Ectodermal cell (in vitro differentiated cells): ENCODE data around the gene LENG1.

Experiments
- H3K27ac ChIP-seq: 2 replicates; pipeline ENCODE4 v1.7.0; 2013; ENCODE audit warnings: mild to moderate bottlenecking, low read depth, low read length; ENCODE audit not compliant: insufficient read depth, poor library complexity, severe bottlenecking
- H3K27me3 ChIP-seq: 2 replicates; pipeline ENCODE4 v1.7.0; 2013; ENCODE audit warnings: mild to moderate bottlenecking, low read length; ENCODE audit not compliant: insufficient read depth, control insufficient read depth, poor library complexity, severe bottlenecking
- H3K36me3 ChIP-seq: one replicate; pipeline ENCODE4 v1.7.0; 2013; ENCODE audit warnings: low read length; ENCODE audit not compliant: control insufficient read depth, insufficient read depth
- H3K4me1 ChIP-seq: one replicate; pipeline ENCODE4 v1.7.0; 2013; ENCODE audit warnings: low read length; ENCODE audit not compliant: control insufficient read depth, insufficient read depth
- H3K4me3 ChIP-seq: 2 replicates; pipeline ENCODE4 v1.7.0; 2013; ENCODE audit warnings: low read depth, low read length, control low read depth; ENCODE audit not compliant: insufficient read depth
- H3K9me3 ChIP-seq: 2 replicates; pipeline ENCODE4 v1.7.0; 2013; ENCODE audit warnings: mild to moderate bottlenecking, low read length, moderate library complexity; ENCODE audit not compliant: control insufficient read depth
- WGBS, 2 experiments: methylation state at CpG; one replicate each; pipeline ENCODE4 v1.1.7; 2013; ENCODE audit warnings: missing lambda C conversion rate in 2 of 2; 5-methylcytosine and 5-hydroxymethylcytosine counted together

LENG1 gene

DNA sequence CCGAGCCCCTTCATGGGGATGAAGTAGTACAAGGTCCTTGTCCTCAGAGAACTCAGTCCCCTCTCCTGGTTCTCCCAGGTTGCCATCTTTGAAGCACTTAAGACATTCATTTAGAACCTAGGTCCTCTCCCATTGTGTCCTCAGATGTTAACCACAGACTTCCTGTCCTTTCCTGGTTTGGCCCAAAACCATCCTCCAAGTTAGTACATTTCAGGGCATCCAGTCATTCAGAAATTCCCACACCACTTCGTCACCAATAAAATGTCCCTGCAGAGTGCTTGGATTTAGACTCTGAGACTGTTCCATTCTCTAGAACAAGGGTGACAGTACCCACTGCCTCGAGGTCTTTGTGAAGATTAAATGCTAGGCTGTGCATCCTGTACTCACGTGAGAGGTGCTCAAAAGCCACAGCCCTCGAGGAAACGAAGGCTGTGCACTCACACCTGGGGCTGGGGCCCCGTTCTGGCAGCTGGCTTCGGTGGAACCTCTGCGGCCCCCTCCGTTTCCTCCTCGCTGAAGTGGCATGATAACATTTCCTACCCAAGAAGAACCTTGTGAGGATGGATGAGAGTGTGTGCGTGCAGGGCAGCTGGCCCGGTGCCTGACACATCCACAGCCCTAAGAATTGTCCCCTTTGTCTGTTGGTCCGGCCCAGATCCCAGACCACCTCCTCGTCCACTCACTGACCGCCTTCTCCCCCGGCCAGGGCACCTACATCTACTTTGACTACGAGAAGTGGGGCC, 4.7 kb downstream of the LENG1 start:
- peaks cover 58% of the 10 kb centered on the region for H3K36me3 ChIP-seq
- H3K4me1 ChIP-seq, result peaks cover 8% of the 10 kb centered on the region
- no peak overlapping the region for H3K27ac ChIP-seq
- WGBS, 2 experiments, result 94 to 96% methylated on average over 18 of the region's 18 CpGs
- H3K27me3 ChIP-seq, result no peaks in the 10 kb centered on the region
- H3K9me3 ChIP-seq, result no peaks in the 10 kb centered on the region
- H3K4me3 ChIP-seq, result no peak overlapping the region

DNA sequence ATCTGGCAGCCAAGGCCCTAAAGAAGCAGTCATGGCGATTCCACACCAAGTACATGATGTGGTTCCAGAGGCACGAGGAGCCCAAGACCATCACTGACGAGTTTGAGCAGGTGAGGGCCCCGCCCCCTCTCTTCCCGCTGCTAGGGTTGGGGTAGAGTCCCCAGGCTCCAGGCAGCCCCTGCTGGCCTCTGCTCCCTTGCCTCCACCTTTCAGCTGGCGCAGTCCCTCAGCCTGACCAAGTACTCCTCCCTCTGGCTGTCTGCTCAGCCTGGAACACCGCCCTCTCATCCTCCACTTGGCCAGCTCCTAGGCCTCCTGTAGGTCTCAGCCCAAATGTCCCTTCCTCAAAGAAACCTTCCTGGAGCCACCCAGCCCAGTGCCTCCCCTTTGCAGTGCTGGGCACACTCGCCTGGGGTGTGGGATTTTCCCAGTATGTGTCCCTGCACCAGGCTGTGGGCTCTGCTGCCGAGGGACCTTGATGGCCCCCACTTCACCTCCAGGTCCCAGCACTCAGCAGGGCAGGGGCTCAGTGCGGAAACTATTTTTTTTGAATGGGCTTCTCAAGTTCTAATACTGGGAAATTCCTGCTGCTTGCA, 5.7 kb downstream of the LENG1 start:
- Histone ChIP-seq H3K27ac (no peak overlapping the region), H3K4me3 (no peak overlapping the region), H3K27me3 (no peaks in the 10 kb centered on the region), H3K4me1 (peaks cover 6% of the 10 kb centered on the region), H3K9me3 (no peaks in the 10 kb centered on the region), H3K36me3 (peaks cover 67% of the 10 kb centered on the region)
- 91% methylated on average over 10 of the region's 10 CpGs for WGBS, 2 experiments

DNA sequence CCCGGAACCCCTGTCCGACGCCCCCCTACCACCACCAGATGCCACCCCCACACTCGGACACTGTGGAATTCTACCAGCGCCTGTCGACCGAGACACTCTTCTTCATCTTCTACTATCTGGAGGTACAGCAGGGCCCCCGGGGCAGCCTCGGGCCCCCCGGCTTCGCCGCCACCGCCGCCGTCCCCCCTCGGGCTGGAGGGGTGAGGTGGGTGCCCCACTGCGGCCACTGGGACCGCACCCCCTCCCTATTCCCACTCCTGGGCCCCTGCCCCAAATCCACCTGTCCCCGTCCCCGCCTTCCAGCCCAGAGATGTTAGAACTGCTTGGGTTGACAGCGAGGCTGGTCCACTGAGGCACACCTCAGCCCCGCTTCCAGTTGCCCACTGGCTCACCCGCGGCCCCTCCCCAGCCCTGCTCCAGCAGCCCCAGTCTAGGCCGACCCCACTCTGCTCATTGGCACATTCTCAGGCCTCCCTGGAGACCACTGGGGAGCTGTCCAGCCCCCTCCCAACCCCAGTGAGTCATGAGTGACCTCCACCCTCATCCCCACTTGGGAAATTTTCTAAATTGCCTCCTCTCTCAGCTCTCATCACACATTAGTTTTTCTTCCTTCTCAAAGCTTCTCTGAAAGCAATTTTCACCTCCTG, 6.5 kb downstream of the LENG1 start:
- H3K9me3 ChIP-seq, result no peaks in the 10 kb centered on the region
- no peaks in the 10 kb centered on the region for H3K4me1 ChIP-seq
- 97 to 98% methylated on average over 25 of the region's 25 CpGs for WGBS, 2 experiments
- no peaks in the 10 kb centered on the region for H3K27me3 ChIP-seq
- H3K36me3 ChIP-seq, result peaks cover 75% of the 10 kb centered on the region
- no peak overlapping the region for H3K4me3 ChIP-seq
- H3K27ac ChIP-seq, result no peak overlapping the region

DNA sequence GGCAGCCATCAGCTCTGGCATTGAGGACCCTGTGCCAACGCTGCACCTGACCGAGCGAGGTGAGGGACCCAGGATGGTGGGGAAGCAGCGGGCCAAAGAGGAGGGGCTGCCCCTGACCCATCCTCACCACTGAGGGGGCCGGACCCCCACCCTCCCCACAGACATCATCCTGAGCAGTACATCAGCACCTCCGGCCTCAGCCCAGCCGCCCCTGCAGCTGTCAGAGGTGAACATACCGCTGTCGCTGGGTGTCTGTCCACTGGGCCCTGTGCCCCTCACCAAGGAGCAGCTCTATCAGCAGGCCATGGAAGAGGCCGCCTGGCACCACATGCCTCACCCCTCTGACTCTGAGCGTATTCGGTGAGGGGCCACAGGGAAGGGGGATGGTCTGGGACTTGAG, 7.3 kb downstream of the LENG1 start:
- 95% methylated on average over 12 of the region's 12 CpGs for WGBS, 2 experiments
- peaks cover 82% of the 10 kb centered on the region for H3K36me3 ChIP-seq

DNA sequence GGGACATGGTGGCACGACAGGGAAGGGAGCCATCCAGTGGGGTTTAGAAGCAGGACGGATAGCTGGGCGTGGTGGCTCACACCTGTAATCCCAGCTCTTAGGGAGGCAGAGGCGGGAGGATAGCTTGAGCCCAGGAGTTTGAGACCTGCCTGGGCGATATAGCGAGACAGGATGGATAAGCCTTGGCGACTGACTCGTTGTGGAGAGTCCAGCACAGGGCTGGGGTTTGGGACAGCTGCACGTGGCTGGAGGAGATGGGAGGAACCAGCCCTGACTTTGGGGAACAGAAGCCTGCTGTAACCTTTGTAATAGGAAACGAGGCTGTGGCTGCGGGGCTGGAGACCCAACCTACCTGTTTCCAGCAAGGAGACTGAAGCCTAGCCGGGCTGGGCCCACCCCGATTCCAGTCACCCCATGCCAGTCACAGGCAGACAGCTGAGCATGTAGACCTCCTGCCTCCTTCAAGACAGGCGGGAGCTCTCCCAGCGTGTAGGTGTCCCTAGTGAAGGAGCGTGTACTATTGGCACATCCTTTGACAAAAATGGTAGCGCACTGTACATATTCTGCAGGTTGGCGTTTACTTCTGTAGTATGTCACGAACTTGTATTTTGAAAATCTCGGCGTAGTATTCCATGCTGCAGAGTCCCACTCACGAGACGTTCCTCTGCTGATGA, 8.0 kb downstream of the LENG1 start:
- no peak overlapping the region for H3K27ac ChIP-seq
- peaks cover 89% of the 10 kb centered on the region for H3K36me3 ChIP-seq
- H3K4me3 ChIP-seq, result no peak overlapping the region
- H3K4me1 ChIP-seq, result no peaks in the 10 kb centered on the region
- no peaks in the 10 kb centered on the region for H3K9me3 ChIP-seq
- H3K27me3 ChIP-seq, result no peaks in the 10 kb centered on the region
- WGBS, 2 experiments, result 95 to 96% methylated on average over 23 of the region's 23 CpGs

More for the DNA sequence above, 7.3 kb downstream of the LENG1 start:
- Histone ChIP-seq H3K27me3 (no peaks in the 10 kb centered on the region), H3K4me1 (no peaks in the 10 kb centered on the region), H3K27ac (no peak overlapping the region), H3K4me3 (no peak overlapping the region), H3K9me3 (no peaks in the 10 kb centered on the region)

DNA sequence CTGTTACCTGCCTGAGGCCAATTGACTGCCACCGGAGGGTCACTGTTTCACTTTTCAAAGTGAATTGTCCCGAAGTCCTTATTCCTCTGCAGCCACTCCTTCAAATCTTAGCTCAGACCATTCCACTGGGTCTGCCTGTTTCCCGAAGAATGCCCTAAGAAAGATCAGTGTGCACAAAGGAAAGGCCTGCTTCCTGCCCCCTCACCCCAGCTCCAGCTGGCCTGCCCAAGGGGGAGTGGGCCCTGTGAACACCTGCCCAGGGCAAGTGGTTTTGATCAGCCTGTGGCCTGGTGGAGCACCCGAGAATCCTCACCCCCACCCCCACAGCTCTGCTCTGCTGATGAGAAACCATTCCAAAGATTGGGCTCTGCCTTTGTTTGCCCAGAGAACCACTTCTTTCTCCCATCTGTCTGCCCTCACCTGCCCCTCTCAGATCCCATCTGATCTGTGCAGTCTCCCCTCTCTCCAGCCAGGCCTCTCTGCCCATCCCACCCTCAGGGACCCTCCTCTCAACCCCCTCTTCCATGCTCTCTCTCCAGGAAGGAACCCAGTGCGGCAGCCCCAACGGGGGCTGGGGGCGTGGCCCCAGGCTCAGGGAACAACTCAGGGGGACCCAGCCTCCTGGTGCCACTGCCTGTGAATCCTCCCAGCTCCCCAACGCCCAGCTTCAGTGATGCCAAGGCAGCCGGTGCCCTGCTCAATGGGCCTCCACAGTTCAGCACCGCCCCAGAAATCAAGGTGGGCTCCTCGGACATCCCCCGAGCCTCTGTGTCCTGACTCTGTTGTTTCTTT, 10.3 kb downstream of the LENG1 start:
- no peak overlapping the region for H3K4me3 ChIP-seq
- H3K4me1 ChIP-seq, result no peaks in the 10 kb centered on the region
- no peaks in the 10 kb centered on the region for H3K9me3 ChIP-seq
- 94 to 95% methylated on average over 12 of the region's 12 CpGs for WGBS, 2 experiments
- peaks cover 88% of the 10 kb centered on the region for H3K36me3 ChIP-seq
- no peak overlapping the region for H3K27ac ChIP-seq
- no peaks in the 10 kb centered on the region for H3K27me3 ChIP-seq

DNA sequence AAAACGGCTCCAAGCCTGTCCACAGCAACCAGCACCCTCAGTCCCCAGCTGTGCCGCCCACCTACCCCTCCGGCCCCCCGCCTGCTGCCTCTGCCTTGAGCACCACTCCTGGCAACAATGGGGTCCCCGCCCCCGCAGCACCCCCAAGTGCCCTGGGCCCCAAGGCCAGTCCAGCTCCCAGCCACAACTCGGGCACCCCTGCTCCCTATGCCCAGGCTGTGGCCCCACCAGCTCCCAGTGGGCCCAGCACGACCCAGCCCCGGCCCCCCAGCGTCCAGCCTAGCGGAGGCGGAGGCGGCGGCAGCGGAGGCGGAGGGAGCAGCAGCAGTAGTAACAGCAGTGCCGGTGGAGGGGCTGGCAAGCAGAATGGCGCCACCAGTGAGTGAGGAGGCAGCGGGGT, 11.4 kb downstream of the LENG1 start:
- no peak overlapping the region for H3K27ac ChIP-seq
- peaks cover 88% of the 10 kb centered on the region for H3K36me3 ChIP-seq
- WGBS, 2 experiments, result 93% methylated on average over 19 of the region's 19 CpGs
- H3K4me3 ChIP-seq, result no peak overlapping the region
- no peaks in the 10 kb centered on the region for H3K4me1 ChIP-seq
- no peaks in the 10 kb centered on the region for H3K9me3 ChIP-seq
- no peaks in the 10 kb centered on the region for H3K27me3 ChIP-seq

DNA sequence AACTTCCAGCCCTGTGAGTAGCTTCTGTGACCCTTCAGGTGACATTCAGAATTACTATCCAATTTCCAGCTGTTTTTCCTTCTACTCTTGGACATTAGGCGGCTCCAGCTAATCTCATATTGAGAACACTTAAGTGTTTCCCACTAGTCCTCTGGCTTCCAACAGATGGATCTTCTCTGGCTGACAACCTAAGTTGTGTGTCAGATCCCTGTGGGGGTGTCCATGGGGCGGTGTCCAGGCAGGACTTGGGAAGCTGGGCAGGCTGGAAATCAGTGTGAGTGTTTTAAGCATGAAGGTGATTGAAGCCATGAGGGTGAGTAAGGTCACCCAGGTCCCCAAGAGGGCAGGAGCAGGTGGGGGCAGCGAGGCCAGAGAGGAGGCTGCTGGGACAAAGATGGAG, 11.8 kb downstream of the LENG1 start:
- H3K9me3 ChIP-seq, result no peaks in the 10 kb centered on the region
- no peak overlapping the region for H3K4me3 ChIP-seq
- 96% methylated on average over 3 of the region's 3 CpGs for WGBS, 2 experiments
- H3K36me3 ChIP-seq, result peaks cover 87% of the 10 kb centered on the region
- no peaks in the 10 kb centered on the region for H3K4me1 ChIP-seq
- H3K27me3 ChIP-seq, result no peaks in the 10 kb centered on the region
- H3K27ac ChIP-seq, result no peak overlapping the region

DNA sequence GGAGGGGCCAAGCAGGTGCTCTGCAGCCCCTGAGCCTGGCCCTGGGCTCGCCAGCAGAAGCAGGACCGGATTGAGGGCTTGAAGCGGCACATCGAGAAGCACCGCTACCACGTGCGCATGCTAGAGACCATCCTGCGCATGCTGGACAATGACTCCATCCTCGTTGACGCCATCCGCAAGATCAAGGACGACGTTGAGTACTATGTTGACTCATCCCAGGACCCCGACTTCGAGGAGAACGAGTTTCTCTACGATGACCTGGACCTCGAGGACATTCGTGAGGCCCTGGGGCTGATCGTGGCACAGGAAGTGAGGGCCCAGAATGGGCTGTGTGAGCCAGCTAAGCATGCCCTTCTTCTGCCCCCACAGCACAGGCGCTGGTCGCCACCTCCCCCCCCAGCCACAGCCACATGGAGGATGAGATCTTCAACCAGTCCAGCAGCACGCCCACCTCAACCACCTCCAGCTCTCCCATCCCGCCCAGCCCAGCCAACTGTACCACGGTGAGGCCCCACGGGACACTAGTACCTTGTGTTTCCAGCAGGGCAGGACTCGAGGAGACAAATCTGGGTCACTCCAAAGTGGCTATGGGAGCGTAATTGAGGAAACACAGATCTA, 13.9 kb downstream of the LENG1 start:
- Histone ChIP-seq H3K9me3 (no peaks in the 10 kb centered on the region), H3K4me3 (no peak overlapping the region), H3K27me3 (no peaks in the 10 kb centered on the region), H3K36me3 (peaks cover 72% of the 10 kb centered on the region), H3K27ac (no peak overlapping the region), H3K4me1 (no peaks in the 10 kb centered on the region)
- 97% methylated on average over 28 of the region's 28 CpGs for WGBS, 2 experiments
